H9 (cell line): ENCODE data around the gene ELMOD2. TPM values are rescaled to one million over a fixed set of nuclear protein-coding genes. Genes with fewer than 3 reads are reported as not detected.

Experiments
- DNase-seq: peaks from one replicate; pipeline ENCODE4 v3.0.0-alpha.2; 2017
- H2AFZ ChIP-seq: one replicate; pipeline ENCODE4 v1.6.1; 2013; ENCODE audit warnings: mild to moderate bottlenecking, low read length, control low read depth, moderate library complexity
- H2AK5ac ChIP-seq: 2 replicates; pipeline ENCODE4 v1.6.1; 2013; ENCODE audit warnings: low read length, control low read depth, mixed read lengths; ENCODE audit not compliant: insufficient read length
- H2BK120ac ChIP-seq: one replicate; pipeline ENCODE4 v1.6.1; 2013; ENCODE audit warnings: low read depth, mild to moderate bottlenecking, low read length, control low read depth, inconsistent platforms; ENCODE audit not compliant: poor library complexity, severe bottlenecking
- H2BK12ac ChIP-seq: 2 replicates; pipeline ENCODE4 v1.6.1; 2013; ENCODE audit warnings: low read length, control low read depth, mixed read lengths, low read depth; ENCODE audit not compliant: insufficient read length
- H2BK15ac ChIP-seq: 2 replicates; pipeline ENCODE4 v1.6.1; 2013; ENCODE audit warnings: low read depth, low read length, control low read depth
- H2BK20ac ChIP-seq: one replicate; pipeline ENCODE4 v1.6.1; 2013; ENCODE audit warnings: low read depth, mild to moderate bottlenecking, low read length, control low read depth, inconsistent platforms; ENCODE audit not compliant: poor library complexity, severe bottlenecking
- H2BK5ac ChIP-seq: 2 replicates; pipeline ENCODE4 v1.6.1; 2013; ENCODE audit warnings: low read length, control low read depth, mixed read lengths; ENCODE audit not compliant: insufficient read length
- H3K14ac ChIP-seq: 2 replicates; pipeline ENCODE4 v1.6.1; 2013; ENCODE audit warnings: low read length, control low read depth; ENCODE audit not compliant: insufficient read depth
- H3K18ac ChIP-seq: 2 replicates; pipeline ENCODE4 v1.6.1; 2013; ENCODE audit warnings: low read depth, mild to moderate bottlenecking, mixed read lengths, low read length, control low read depth; ENCODE audit not compliant: insufficient read length
- H3K23ac ChIP-seq: 2 replicates; pipeline ENCODE4 v1.6.1; 2013; ENCODE audit warnings: low read length, control low read depth, mixed read lengths, low read depth; ENCODE audit not compliant: insufficient read length
- H3K23me2 ChIP-seq: 2 replicates; pipeline ENCODE4 v1.6.1; 2013; ENCODE audit warnings: low read depth, mild to moderate bottlenecking, mixed read lengths, low read length, control low read depth; ENCODE audit not compliant: insufficient read length, poor library complexity, severe bottlenecking
- H3K27ac ChIP-seq: 2 replicates; pipeline ENCODE4 v1.5.1; 2013; ENCODE audit warnings: low read length, control low read depth, mixed read lengths, low read depth; ENCODE audit not compliant: insufficient read length
- H3K27me3 ChIP-seq: 2 replicates; pipeline ENCODE4 v1.6.1; 2013; ENCODE audit warnings: low read length, control low read depth, inconsistent platforms; ENCODE audit not compliant: insufficient read depth
- H3K4ac ChIP-seq: 2 replicates; pipeline ENCODE4 v1.6.1; 2013; ENCODE audit warnings: low read depth, mild to moderate bottlenecking, control low read depth, inconsistent platforms, low read length, moderate library complexity
- H3K4me1 ChIP-seq: 2 replicates; pipeline ENCODE4 v1.6.1; 2013; ENCODE audit warnings: low read length, control low read depth, inconsistent platforms; ENCODE audit not compliant: insufficient read depth
- H3K4me2 ChIP-seq: 2 replicates; pipeline ENCODE4 v1.6.1; 2013; ENCODE audit warnings: low read length, control low read depth, mixed read lengths; ENCODE audit not compliant: insufficient read length, insufficient read depth
- H3K56ac ChIP-seq: 2 replicates; pipeline ENCODE4 v1.6.1; 2013; ENCODE audit warnings: low read depth, mild to moderate bottlenecking, mixed read lengths, low read length, control low read depth; ENCODE audit not compliant: insufficient read length
- H3K79me1 ChIP-seq: 2 replicates; pipeline ENCODE4 v1.6.1; 2013; ENCODE audit warnings: low read depth, mild to moderate bottlenecking, moderate library complexity, low read length, control low read depth, inconsistent platforms; ENCODE audit not compliant: insufficient read depth, poor library complexity, severe bottlenecking
- H3K79me2 ChIP-seq: 2 replicates; pipeline ENCODE4 v1.6.1; 2013; ENCODE audit warnings: low read length, control low read depth, inconsistent platforms; ENCODE audit not compliant: insufficient read depth
- H3K9ac ChIP-seq: 2 replicates; pipeline ENCODE4 v1.6.1; 2013; ENCODE audit warnings: low read length, control low read depth, mixed read lengths; ENCODE audit not compliant: insufficient read length; ENCODE audit errors: extremely low read depth
- H3K9me3 ChIP-seq: one replicate; pipeline ENCODE4 v1.6.1; 2013; ENCODE audit warnings: low read depth, low read length, inconsistent platforms; ENCODE audit not compliant: control insufficient read depth
- H3T11ph ChIP-seq: one replicate; pipeline ENCODE4 v1.6.1; 2013; ENCODE audit warnings: mild to moderate bottlenecking, low read length, control low read depth, inconsistent platforms
- H4K20me1 ChIP-seq: one replicate; pipeline ENCODE4 v1.6.1; 2013; ENCODE audit not compliant: control insufficient read depth, insufficient read length, insufficient read depth
- H4K5ac ChIP-seq: 2 replicates; pipeline ENCODE4 v1.6.1; 2013; ENCODE audit warnings: low read depth, mild to moderate bottlenecking, mixed read lengths, low read length, control low read depth; ENCODE audit not compliant: insufficient read length
- H4K8ac ChIP-seq: replicated peaks from 2 replicates; pipeline ENCODE4 v1.6.1; 2013; ENCODE audit warnings: low read length, control low read depth, mixed read lengths, low read depth; ENCODE audit not compliant: insufficient read length
- H4K91ac ChIP-seq: 2 replicates; pipeline ENCODE4 v1.6.1; 2013; ENCODE audit warnings: low read depth, mild to moderate bottlenecking, moderate library complexity, mixed read lengths, low read length, control low read depth; ENCODE audit not compliant: insufficient read length
- H3K27ac Mint-ChIP-seq, 3 experiments: 2 replicates in 2 of 3; 3 replicates in 1 of 3; pipeline ENCODE4 v1.8.0; 2020 to 2021; ENCODE audit warnings: mixed read lengths in 3 of 3, mild to moderate bottlenecking in 1 of 3, moderate library complexity in 1 of 3
- H3K27me3 Mint-ChIP-seq: 2 replicates; pipeline ENCODE4 v1.8.0; 2021; ENCODE audit warnings: low read depth, mild to moderate bottlenecking, moderate library complexity, mixed read lengths
- H3K36me3 Mint-ChIP-seq, 3 experiments: 2 replicates in 2 of 3; 3 replicates in 1 of 3; pipeline ENCODE4 v1.8.0; 2020 to 2021; ENCODE audit warnings: low read depth in 3 of 3, mixed read lengths in 3 of 3; ENCODE audit not compliant: insufficient read depth in 1 of 3
- H3K4me1 Mint-ChIP-seq, 2 experiments: 2 replicates each; pipeline ENCODE4 v1.8.0; 2020; ENCODE audit warnings: mixed read lengths in 2 of 2
- H3K4me3 Mint-ChIP-seq, 2 experiments: 2 replicates in 1 of 2; 3 replicates in 1 of 2; pipeline ENCODE4 v1.8.0; 2020 to 2021; ENCODE audit warnings: mild to moderate bottlenecking in 2 of 2, mixed read lengths in 2 of 2, moderate library complexity in 1 of 2
- H3K9me3 Mint-ChIP-seq, 2 experiments: 2 replicates in 1 of 2; 3 replicates in 1 of 2; pipeline ENCODE4 v1.8.0; 2020; ENCODE audit warnings: mild to moderate bottlenecking in 2 of 2, mixed read lengths in 2 of 2, moderate library complexity in 1 of 2
- WGBS: extraction: QIAGEN DNeasy Blood & Tissue Kit; methylation state at CpG from one replicate; pipeline ENCODE4 v1.1.7; 2013; ENCODE audit warnings: missing lambda C conversion rate, low lambda C conversion rate, mixed read lengths; ENCODE audit not compliant: insufficient read length; ENCODE audit errors: extremely low coverage; 5-methylcytosine and 5-hydroxymethylcytosine counted together
- total RNA-seq: library from RNA; stranded (reverse); gene quantifications from 2 replicates; pipeline ENCODE4 v1.2.1, GENCODE V29; 2021
- TF ChIP-seq, protein P1 (sequence below): fragments of 200-600 bp; sonication (generic); conservative IDR thresholded peaks from 3 replicates; pipeline ENCODE4 v1.8.0; 2021; ENCODE audit warnings: antibody characterized with exemption, mild to moderate bottlenecking

The ELMOD2 gene
- total RNA-seq, 1 experiment from 2014 or later = 26.3 TPM

- Histone ChIP-seq H2BK5ac (no peak overlapping the region), H3K18ac (no peak overlapping the region), H4K20me1 (no peaks in the 10 kb centered on the region), H3K56ac (no peak overlapping the region), H3K79me2 (no peaks in the 10 kb centered on the region), H3K4ac (no peak overlapping the region), H2BK12ac (no peak overlapping the region), H3K79me1 (no peaks in the 10 kb centered on the region), H3K23ac (no peak overlapping the region), H3K23me2 (no peaks in the 10 kb centered on the region), H3K9me3 (no peaks in the 10 kb centered on the region), H2BK20ac (no peak overlapping the region), H2AFZ (no peak overlapping the region), H3K9ac (no peak overlapping the region), H4K91ac (no peak overlapping the region), H3K27me3 (no peaks in the 10 kb centered on the region; the same call in 1 of the 2 replicates), H4K5ac (no peak overlapping the region), H2AK5ac (no peak overlapping the region), H3K4me2 (no peak overlapping the region), H4K8ac (no peak overlapping the region), H3K14ac (no peak overlapping the region), H2BK120ac (no peak overlapping the region), H2BK15ac (no peak overlapping the region), H3K4me1 (no peaks in the 10 kb centered on the region), H3T11ph (no peak overlapping the region), H3K27ac (no peak overlapping the region)
- Mint-ChIP-seq H3K9me3 (peaks cover 9% of the 10 kb centered on the region in 2 experiments; a peak in 3 of 5 replicates), H3K27me3 (peaks cover 2% of the 10 kb centered on the region; the same call in 1 of the 2 replicates), H3K4me1 (no peaks in the 10 kb centered on the region), H3K4me3 (no peak overlapping the region), H3K36me3 (peaks cover 0 to 5% (median 0%) of the 10 kb centered on the region in 3 experiments; a peak in 1 of 7 replicates), H3K27ac (no peak overlapping the region)
- no peak for DNase-seq
- no CpG with 5 or more reads among the region's 4 CpGs for WGBS
- TF ChIP-seq, protein P1, sequence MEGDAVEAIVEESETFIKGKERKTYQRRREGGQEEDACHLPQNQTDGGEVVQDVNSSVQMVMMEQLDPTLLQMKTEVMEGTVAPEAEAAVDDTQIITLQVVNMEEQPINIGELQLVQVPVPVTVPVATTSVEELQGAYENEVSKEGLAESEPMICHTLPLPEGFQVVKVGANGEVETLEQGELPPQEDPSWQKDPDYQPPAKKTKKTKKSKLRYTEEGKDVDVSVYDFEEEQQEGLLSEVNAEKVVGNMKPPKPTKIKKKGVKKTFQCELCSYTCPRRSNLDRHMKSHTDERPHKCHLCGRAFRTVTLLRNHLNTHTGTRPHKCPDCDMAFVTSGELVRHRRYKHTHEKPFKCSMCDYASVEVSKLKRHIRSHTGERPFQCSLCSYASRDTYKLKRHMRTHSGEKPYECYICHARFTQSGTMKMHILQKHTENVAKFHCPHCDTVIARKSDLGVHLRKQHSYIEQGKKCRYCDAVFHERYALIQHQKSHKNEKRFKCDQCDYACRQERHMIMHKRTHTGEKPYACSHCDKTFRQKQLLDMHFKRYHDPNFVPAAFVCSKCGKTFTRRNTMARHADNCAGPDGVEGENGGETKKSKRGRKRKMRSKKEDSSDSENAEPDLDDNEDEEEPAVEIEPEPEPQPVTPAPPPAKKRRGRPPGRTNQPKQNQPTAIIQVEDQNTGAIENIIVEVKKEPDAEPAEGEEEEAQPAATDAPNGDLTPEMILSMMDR = no peak
Observed at GRCh38 chr4:140483445-140483844, 40.5 kb upstream of the ELMOD2 start.
